Left ventricle myocardium superior (tissue), 1 donor: ENCODE measurements around the gene WDFY2. TPM values are rescaled to one million over a fixed set of nuclear protein-coding genes. Genes with fewer than 3 reads are reported as not detected.
"Not testable (repeated sequence)": the region's sequence is repeated elsewhere in the genome, so short reads cannot be mapped to it uniquely, and the experiment has no call there.

Source experiments
- ATAC-seq: fragments of 200-7000 bp; cut with Tn5 transposase; one replicate; pipeline ENCODE4 v1.9.1; 2020; ENCODE audit warnings: mild to moderate bottlenecking, moderate library complexity
- DNase-seq: peaks from one replicate; pipeline ENCODE4 v3.0.0-alpha.2; 2020
- intact Hi-C: fragments of 100-400 bp; cut with micrococcal nuclease; formaldehyde crosslinking; loops from one replicate; pipeline ENCODE4 v1.11.0; 2022
- total RNA-seq: library from RNA; stranded (reverse); fragmentation: NEBNext Ultra II Directional; extraction: Animal tissue kit (Norgen Biotek cat#: 25700); gene quantifications from one replicate; pipeline ENCODE4 v1.2.1, GENCODE V29; 2021
- donor health status: DM: no; HTN: yes; CAD: no; lungs with severe emphysema.

The WDFY2 gene
- total RNA-seq, 1 donor from 2014 or later, result 4.9 TPM

DNA sequence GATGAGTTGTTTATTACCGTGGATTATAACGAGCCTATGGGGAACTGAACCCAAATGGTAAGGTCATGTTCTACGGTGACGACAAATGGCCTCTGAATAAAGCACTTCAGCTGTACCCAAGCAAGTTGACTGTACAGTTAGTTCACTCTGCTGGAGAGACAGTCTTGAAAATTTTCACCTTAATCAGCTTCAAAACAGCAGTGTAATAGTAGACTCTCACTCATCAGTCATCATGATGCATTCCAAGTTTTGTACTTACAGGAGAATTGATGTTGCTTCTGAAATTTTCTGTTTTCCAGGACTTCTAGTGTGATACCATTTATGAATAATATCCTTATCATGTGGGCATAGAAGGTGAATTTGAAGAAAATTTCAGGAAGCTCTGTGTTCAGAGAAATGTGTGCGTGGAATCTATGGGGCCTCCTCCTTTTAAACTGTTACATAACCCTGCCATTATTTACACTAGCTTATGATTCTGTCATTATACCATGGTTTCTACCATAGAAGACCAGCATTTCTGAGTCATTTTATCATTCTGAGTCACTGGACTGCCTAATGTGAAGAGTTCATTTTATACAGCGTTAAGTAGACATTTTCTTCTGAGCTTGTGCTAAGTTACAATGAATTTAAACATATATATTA is 96.9 kb downstream of the WDFY2 start:
- no peak for ATAC-seq
- DNase-seq, result no peak

DNA sequence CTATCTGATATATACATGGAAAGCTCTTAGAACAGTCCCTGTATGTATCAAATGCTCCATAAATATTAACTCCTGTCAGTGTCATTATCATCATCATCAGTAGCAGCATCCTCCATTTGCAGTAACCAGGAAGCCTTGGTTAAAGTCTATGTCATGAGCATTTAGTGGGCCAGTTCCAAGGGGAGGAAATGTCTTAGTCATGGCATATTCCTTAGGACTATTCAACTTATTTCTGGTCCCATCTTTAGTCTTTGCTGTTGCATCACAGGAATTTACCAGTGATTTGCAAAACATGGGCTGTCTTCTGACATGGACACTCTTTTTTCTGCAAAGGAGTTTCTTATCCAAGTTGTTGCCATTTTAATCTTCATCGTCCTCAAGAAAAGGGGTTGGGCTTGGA is 98.4 kb downstream of the WDFY2 start:
- no peak for ATAC-seq
- no peak for DNase-seq
- intact Hi-C loops, result no loop called here

More for the DNA sequence above, 96.9 kb downstream of the WDFY2 start:
- intact Hi-C loops, result no loop called here

- intact Hi-C loops, result no loop called here
- no peak for DNase-seq
- no peak for ATAC-seq
Measured at GRCh38 chr13:51683597-51683996, 99.3 kb downstream of the WDFY2 start.

DNA sequence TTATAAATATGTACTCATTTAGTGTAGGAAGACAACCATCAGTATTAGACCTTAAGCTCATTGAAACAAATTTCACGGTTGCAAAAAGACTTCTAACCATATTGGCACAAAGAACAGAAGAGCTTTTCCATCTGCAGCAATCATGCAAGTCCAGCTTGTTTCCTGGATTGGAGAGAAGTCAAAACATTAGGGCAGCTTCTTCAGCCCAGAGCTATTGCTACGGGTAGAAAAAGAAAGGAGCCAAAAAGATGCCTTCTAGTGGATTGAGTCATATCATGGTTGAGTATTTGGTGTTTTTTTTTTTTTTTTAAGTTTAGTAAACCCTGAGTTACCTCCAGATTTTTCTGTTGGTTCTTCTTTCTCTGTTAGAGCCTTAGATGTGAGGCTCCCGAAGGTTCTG is 99.8 kb downstream of the WDFY2 start:
- intact Hi-C loops, result no loop called here
- DNase-seq, result no peak
- no peak for ATAC-seq

- intact Hi-C loops, result no loop called here
- ATAC-seq, result peak; percentile 70
- DNase-seq, result no peak
Measured at GRCh38 chr13:51687947-51688714, 103.9 kb downstream of the WDFY2 start.

DNA sequence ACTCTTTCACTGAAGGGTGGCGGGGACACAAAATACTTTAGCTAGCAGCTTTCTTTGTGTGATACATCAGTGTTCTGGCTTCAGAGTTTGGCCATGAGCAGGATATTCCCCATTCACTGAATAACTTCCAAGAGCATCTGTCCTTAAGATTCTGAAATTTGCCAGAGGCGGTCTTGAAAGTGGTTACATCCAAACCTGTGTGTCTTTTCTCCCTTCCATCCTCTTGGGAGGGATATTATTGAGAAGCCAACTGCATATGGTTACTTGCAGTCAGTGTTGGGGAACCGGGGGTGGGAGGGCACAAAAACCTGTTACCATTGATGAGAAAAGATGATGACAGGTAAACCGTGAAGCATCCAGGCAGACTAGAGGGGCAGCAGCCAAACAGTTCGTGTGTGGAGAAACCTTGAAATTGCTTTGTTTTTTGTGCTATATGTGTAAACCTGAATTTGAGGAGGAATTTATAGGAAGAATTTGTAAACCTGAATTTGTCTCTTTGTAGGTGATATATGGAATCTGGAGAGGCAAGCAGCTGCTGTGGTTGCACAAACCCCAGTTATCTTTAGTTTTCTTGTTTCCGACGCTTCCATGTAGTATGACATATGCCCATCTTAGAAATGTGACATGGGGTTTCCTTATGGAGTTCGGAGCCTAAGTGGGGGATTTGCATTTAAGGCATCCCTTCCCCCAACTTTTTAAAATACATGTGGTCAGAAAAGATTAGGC is 104.8 kb downstream of the WDFY2 start:
- intact Hi-C loops, result no loop called here
- DNase-seq (no peak), ATAC-seq (no peak)

DNA sequence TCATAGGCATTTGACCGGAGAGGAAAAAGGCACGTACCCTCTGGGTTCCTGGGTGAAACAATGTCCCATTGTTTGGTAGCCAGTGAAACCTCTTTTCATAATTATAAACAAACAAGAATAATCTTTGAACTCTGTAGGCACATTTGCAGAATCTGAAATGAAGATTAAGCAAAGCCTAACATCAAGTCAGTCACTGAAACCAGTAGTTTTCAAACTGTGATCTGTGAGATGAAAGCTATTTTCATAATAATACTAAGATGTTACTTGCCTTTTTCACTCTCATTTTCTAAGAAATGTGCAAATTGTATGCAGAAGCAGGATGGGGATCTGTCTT is 105.4 kb downstream of the WDFY2 start:
- DNase-seq (no peak), ATAC-seq (no peak)
- intact Hi-C loops, result no loop called here

- ATAC-seq, intact Hi-C loops, DNase-seq: not testable (repeated sequence)
Measured at GRCh38 chr13:51695677-51696076, 111.4 kb downstream of the WDFY2 start.

GRCh38 chr13:51697181-51697580 is 112.9 kb downstream of the WDFY2 start:
- intact Hi-C loops, result no loop called here
- DNase-seq (no peak), ATAC-seq (no peak)

- ATAC-seq (peak; percentile 45), DNase-seq (no peak)
- intact Hi-C loops, result no loop called here
Measured at GRCh38 chr13:51697855-51698254, 113.6 kb downstream of the WDFY2 start.

DNA sequence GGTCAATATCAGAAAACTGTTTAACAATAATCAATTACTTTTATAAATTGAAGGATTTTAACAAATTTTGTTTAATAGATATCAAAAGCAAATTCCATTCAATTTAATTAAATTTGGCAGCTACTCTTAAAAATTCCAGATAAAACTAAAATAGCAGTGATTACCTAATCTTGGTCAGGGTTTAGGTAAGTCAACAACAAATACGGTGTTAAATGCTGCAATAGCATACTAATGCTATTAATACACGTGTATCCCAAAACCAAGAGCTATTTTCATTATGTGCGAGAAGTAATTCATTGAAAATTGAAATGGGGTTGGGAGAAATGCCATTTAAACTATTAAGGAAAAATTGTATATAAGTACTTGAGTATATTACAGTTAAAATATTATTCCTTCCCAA is 114.1 kb downstream of the WDFY2 start:
- ATAC-seq (no peak), DNase-seq (no peak)
- intact Hi-C loops, result no loop called here

DNA sequence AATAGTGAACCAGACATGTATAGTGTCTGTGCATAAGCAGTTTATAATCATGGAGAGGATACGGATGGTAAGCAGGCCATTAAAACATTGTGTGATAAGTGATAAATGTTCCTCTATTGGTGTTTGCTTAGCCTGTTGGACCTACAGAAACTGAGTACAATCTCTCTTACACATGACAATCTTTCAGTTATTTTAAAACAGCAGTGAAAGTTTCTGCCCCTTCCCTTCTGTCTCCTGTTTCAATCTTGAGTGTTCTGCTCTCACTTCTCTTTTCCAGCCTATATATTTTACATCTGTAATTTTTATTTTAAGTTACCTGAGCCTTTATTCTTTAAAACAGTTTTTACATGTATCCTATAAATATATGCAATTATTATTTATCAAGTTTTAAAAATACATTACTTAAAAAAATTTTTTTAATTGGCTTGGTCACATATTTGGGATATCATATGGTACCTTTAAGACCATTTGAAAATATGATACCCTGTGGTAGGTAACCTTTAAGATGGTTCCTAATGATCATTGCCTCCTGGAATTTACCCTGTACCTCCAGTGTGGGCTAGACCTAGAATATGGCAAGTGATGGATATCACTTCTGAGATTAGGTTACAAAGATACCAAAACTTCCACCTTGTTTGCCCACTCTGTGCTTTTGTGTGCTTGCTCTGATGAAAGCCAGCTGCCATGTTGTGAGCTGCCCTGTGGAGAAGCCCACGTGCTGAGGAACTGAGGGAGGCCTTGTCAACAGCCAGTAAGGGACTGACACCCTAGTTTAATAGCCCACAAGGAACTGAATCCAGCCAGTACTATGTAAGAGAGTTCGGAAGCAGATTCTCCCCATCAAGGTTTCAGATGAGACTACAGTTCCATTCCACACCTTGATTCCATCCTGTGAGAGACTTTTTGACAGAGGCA is 120.4 kb downstream of the WDFY2 start:
- DNase-seq (no peak), ATAC-seq (no peak)
- intact Hi-C loops, result loop anchor here (10.0 kb wide), 1 partner anchor 50 kb away; no protein-coding TSS in a partner anchor

GRCh38 chr13:51707461-51707860 is 123.2 kb downstream of the WDFY2 start:
- no peak for ATAC-seq
- DNase-seq, result no peak
- intact Hi-C loops, result loop anchor here (10.0 kb wide), 1 partner anchor 53 kb away; no protein-coding TSS in a partner anchor

- no peak for DNase-seq
- no peak for ATAC-seq
- intact Hi-C loops, result no loop called here
Measured at GRCh38 chr13:51713807-51714206, 129.5 kb downstream of the WDFY2 start.

DNA sequence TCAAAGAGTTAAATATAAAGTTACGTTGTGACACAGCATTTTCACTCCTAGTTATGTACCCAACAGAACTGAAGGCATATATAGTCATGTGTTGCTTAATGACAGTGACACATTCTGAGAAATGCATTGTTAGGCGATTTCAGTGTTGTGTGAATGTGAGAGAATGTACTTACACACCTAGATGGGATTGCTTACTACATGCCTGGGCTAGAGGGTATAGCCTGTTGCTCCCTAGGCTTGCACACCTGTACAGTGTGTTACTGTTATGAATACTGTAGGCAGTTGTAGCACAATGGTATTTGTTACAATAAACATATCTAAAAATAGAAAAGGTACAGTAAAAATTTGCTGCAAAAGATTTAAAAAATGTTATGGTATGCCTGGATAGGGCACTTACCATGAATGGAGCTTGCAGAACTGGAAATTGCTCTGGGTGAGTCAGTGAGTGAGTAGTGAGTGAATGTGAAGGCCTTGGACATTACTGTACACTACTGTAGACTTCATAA is 130.5 kb downstream of the WDFY2 start:
- ATAC-seq (no peak), DNase-seq (no peak)
- intact Hi-C loops, result no loop called here

- intact Hi-C loops, result no loop called here
- ATAC-seq (no peak), DNase-seq (no peak)
Measured at GRCh38 chr13:51715613-51716012, 131.4 kb downstream of the WDFY2 start.

GRCh38 chr13:51717786-51718398 is 133.6 kb downstream of the WDFY2 start:
- no peak for ATAC-seq
- no peak for DNase-seq
- intact Hi-C loops, result no loop called here

- DNase-seq (no peak), ATAC-seq (peak; percentile 18)
- intact Hi-C loops, result no loop called here
Measured at GRCh38 chr13:51719394-51719793, 135.1 kb downstream of the WDFY2 start.

GRCh38 chr13:51721496-51721895 is 137.2 kb downstream of the WDFY2 start:
- ATAC-seq (peak; percentile 93), DNase-seq (peak; percentile 39)
- intact Hi-C loops, result loop anchor here (10.0 kb wide), 1 partner anchor 47 kb away; no protein-coding TSS in a partner anchor
